ENCODE data around the gene CYFIP1.

GRCh38 chr15:22995795-22996194 is 15.6 kb upstream of the CYFIP1 start:
- TF ChIP-seq, protein P1, sequence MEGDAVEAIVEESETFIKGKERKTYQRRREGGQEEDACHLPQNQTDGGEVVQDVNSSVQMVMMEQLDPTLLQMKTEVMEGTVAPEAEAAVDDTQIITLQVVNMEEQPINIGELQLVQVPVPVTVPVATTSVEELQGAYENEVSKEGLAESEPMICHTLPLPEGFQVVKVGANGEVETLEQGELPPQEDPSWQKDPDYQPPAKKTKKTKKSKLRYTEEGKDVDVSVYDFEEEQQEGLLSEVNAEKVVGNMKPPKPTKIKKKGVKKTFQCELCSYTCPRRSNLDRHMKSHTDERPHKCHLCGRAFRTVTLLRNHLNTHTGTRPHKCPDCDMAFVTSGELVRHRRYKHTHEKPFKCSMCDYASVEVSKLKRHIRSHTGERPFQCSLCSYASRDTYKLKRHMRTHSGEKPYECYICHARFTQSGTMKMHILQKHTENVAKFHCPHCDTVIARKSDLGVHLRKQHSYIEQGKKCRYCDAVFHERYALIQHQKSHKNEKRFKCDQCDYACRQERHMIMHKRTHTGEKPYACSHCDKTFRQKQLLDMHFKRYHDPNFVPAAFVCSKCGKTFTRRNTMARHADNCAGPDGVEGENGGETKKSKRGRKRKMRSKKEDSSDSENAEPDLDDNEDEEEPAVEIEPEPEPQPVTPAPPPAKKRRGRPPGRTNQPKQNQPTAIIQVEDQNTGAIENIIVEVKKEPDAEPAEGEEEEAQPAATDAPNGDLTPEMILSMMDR (IDR thresholded peaks at IDR 0.05): no peak
- no peak for TF ChIP-seq REST (IDR thresholded peaks at IDR 0.05; ENCODE audit: insufficient read depth in 1 of 2, low read depth in 2 of 2, low read length in 1 of 2)
